Brain pericyte (primary cell): ENCODE results near the gene AGFG1.
"Not testable (repeated sequence)": the region's sequence is repeated elsewhere in the genome, so short reads cannot be mapped to it uniquely, and the experiment has no call there.

Experiments used
- DNase-seq: peaks from one replicate; pipeline ENCODE4 v3.0.0-alpha.2; 2012; ENCODE audit warnings: low read depth, low spot score

Gene AGFG1

DNA sequence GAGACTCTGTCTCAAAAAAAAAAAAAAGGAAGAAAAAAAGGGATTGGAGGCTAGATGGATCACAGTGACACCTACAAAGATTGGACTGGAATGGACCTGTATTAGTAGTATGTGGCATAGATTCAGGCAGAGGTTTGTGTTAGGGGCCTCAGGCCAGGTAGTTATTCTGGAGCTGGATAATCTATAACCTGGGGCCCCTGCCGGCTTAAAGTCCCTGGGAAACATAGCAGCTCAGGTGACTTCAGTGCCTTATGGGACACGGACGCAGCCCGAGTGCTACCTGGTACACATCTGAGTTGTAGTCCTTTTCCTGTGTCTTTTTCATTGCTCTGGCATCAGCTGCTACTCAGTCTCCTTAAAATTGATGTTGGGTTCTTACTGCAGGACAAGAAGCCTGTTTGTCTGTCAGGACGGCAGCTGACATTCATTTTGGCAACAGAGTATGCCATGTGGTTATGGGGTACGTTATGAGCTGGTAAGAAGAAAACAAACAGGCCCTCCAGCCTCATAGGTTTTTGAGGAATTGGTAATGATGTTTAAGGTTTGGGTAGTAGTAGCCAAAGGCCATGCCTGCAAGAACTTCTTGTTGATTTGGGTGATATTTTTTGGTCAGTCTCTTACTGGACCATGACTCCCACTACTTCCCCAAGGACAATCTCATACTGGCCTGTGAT is 27.8 kb downstream of the AGFG1 start:
- DNase-seq: no peak

DNA sequence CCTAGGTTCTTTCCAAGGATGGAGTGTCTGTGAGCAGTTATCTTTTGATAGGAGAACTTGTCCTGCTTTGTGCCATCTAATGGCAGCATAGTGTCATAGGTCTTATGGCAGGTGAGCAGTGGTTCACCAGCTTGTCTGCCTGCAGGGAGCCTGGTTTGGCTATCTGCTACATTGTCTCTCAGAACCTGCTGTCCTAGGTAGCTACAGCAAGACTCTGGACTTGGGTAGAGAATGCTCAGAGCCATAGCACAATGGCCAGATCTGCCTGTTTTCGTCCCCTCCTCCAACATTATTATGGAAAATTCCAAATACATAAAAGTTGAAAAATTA is 28.3 kb downstream of the AGFG1 start:
- DNase-seq: no peak

DNA sequence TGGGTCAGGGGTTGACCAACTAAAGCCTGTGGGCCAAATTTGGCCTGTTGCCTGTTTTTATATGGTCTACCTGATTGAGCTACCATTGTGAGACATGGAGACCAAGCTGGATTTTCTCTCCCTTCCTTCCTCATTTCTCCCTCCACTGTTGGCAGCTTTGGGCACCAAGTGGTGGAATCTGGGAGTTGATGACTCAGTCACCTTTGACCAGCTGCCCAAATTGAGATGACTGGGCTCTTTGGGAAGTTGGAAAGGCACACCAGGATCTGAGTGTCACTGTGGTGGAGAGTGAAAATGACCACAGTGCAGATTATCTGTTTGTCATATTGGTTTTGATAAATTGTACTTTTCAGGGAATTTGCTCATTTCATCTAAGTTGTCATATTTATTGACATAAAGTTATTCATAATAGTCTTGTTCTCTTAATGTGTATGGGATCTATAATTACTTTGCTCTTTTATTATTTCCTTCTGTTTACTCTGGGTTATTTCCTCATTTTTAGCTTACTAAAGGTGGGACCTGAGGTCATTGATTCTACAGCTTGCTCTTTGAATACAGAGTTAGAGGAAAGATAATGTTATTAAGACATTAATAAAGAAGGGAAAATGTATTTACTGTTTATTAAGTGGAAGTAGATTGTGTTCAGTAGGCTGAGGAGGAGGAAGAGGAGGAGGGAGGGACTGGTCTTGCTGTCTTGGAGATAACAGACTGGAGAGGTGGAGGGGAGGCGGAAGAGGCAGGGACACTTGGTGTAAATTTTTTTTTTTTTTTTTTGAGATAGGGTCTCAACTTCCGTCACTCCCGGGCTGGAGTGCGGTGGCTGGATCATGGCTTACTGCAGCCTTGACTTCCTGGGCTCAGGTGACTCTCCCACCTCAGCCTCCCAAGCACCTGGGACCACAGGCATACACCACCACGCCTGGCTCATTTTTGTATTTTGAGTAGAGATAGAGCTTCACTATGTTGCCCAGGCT is 31.8 kb downstream of the AGFG1 start:
- DNase-seq: no peak

DNA sequence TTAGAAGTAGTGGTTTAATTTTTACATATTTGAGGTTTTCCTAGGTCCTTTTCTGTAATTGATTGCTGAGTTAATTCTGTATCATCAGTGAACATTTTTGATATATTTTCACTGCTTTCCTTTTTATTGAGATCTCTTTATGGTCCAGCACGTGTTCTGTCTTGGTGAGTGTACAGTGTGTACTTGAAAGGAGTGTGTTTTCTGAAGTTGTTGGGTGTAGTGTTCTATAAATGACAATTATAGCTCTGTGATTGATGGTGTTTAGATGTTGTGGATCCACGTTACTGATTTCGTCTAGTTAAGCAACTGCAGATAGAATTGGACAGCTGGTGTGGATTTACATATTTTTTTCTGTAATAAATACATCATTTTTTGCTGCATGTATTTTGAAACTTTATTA is 32.7 kb downstream of the AGFG1 start:
- DNase-seq: no peak

DNA sequence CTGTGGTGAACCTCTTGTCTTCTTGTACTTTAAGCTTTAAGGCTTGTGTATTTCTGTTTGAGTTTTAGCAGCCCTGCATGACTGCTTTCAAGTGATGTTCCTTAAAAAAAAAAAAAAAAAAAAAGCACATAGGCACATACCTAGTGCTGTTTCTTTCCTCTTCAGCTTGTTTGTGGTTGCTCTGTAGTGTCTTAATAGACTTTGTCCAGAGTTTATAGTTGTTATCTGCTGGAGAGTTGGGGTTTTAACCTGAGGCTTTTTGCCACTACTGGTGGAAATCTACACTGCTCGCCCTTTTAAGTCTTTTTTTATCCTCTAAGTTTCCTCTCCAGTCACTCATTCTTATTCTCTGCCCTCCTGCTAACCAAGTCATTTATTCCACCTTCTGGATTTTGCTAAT is 34.5 kb downstream of the AGFG1 start:
- DNase-seq: no peak

DNA sequence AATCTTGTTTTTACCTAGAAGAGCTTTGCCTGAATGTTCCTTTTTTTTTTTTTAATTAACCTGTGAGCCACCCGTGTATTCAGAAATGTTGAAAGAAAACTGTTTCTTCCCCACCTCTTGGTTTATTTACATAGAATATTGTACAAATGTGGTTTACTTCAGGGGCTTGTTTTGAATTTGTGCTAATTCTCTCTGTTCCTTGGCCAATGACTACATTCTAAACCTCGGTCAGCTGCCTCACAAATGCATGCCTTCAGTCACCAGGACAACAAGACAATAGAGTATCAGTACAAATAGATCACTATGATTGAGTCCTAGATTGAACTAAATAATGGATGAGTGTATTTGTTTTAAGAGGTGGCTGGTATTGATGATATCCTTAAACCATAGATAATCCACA is 36.0 kb downstream of the AGFG1 start:
- DNase-seq: no peak

DNA sequence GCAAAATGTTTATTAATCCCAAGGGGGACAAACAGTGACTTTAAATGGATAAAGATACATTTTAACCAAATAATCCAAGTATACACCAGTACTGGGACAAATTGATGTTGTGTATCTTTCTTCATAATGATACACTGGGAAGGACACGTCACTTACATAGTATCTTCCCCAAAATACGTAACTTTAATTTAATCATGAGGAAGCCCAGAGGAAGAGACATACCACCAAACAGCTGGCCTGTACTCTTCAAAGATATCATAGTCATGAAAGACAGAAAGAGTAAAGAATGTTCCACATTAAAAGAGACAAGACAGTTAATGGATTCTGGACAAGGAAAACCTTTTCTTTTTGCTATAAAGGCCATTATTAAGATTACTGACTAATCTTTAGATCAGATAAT is 37.1 kb downstream of the AGFG1 start:
- no peak for DNase-seq

DNA sequence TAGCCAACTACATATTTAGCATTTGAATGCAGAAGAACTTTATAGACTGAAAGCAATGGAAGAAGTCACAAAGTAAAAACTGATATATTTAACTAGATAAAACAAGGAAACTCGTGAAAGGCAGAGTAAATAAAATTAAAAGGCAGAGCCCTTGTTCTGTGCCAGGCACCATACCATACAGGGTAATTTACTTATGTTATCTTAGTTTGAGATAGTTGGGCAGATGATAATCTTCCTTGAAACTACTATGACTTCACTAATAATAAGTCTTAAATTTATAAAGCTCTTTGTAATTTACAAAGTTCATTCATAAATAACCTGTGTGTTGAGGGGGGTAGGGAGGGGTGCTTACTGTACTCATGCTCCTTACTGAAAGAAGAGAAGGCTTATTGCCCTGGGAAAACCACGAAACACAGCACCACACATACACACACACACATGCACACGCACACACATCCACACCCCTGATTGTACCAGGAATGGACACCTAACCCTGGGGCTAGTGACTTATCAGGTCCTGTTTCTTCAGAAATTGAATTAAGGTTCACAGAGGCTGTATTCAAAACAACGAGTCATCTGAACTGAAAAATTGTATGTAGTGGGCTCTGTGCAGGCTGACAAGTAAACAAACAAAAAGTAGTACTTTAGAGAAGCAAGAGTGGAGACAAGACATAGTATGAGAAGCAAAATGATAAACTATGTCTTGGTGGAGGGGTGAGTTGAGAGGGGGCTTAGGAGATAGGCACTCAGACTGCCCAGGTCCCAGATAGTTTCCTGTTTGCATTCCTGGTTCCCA is 38.1 kb downstream of the AGFG1 start:
- DNase-seq: no peak

DNA sequence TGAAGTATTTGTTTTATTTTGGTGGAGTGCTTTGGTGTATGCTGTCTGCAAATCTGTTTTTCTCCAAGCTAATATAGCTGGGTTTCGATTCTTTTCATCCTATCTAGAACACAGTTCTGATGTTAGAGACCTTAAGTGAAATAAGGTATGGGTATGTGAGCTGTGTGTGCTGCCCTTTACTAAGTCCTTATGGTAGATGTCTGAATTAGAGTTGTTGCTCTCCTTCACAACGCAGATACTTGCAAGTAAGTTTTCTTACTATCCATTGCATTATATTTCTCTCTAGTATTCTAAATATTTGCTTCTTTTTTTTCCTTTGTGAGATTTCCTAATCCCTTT is 38.6 kb downstream of the AGFG1 start:
- DNase-seq: no peak

DNA sequence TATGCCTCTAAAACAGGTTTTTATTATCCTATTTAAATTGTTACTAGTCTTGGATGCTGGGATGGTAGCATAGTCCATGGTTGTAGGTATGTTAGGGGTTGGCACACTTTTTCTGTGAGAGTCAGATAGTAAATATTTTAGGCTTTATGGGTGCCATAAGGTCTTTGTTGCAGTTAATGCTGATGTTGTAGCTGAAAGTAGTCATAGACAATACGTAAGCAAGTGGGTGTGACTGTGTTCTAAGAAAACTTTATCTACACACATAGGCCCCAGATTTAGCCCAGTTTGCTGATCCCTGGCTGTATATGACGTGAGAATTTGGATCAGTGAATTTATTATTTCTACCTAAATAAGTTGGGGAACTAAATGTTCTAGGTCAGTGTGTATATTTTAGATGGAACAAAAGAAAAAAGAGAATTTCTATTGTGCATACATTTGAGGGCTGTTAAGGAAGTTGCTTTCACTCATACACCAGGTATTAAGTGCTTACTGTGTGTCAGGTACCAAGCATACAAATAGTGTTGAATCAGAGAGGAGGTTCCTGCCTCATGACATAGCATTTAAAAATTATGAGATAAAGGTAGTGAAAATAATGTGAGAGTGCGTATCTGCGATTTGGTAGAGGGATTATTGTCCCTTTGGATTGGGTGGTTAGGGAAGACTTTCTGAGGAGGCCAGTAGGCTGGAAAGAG is 39.4 kb downstream of the AGFG1 start:
- no peak for DNase-seq

DNA sequence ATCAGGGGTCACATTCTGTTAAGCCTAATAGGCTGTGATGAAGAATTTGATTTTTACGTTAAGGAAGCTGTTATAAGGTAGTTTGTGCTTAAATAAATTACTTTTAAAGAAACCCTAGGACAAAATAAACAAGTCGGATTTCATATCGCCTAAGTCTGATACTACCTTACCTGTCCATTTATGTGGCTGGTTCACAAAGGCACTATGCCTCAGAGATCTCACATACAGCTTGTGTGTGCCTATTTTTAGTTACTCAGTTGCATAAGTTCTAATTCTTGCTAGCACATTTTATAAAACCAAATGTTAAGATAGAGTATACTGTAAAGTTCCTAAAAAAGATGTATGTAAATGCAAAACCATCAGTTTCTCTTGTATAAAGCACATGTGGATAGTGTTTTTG is 40.0 kb downstream of the AGFG1 start:
- DNase-seq: no peak

DNA sequence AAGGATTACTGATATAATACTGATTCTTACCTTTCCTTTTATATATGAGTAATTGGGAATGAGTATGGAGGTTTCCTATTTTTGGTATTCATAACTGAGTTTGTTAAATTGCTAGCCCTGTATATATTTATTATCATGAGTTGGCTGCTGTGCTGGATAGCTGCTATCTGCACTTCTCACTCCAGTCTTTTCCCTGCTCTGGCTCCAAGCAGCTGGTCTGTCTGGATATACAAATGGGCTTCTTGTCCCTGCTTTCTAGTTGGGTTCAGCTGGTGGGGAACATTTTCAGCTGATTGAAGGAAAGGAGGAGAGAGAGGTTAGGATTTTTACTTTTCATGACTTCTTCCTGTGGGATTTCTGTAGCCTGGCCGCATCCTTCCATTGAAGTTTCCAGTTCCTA is 41.2 kb downstream of the AGFG1 start:
- no peak for DNase-seq

DNA sequence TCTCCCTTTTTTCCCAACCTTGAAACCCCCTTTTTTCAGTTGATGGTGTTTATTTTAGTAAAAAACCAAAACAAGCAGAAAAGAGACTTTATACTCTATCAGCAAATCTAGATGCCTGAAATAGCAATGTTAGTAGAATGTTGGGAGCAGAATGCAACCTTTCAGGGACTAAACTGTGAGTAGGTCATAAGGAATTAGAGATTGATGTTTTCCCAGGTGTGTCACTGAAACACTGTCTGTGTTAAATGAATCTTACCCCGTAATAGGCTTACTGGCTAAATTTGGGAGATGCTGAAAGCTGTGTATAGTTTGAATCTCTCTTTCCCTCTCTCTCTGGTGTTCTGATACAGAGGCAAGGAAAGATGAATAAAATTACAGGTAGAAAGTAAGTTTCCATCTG is 43.8 kb downstream of the AGFG1 start:
- no peak for DNase-seq

DNA sequence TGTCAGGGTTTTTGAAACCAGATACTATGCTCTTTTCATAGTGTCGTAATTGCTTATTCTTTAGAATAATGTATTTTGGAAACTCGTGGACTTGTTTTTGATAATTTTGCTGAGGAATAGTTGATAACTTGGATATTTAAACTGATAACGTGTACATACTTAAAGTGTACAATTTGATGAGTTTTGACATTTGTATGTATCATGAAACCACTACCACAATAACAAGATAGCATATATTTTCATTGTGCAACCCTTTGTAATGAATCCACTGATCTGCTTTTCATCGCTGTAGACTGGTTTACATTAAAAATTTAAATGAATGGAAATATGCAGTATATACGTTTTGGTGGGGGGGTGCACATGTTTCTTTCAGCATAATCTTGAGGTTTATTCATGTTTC is 45.8 kb downstream of the AGFG1 start:
- no peak for DNase-seq

DNA sequence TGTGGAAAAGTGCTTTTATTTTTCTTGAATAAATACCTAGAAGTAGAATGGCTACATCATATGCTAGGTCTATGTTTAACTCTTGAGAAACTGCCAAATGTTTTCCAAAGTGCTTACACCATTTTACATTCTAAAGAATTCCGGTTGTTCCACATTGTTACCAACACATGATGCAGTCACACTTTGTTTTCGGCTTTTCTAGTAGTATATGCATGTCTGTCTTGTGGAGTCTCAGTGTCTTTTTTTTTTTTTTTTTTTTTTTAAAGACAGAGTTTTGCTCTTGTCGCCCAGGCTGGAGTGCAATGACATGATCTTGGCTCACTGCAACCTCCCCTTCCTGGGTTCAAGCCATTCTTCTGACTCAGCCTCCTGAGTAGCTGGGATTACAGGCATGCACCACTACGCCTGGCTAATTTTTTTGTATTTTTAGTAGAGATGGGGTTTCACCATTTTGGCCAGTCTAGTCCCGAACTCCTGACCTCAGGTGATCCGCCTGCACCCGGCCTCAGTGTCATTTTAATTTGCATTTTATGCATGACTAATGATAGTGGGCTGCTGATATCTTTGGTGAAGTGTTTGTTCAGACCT is 46.4 kb downstream of the AGFG1 start:
- DNase-seq: not testable (repeated sequence)

DNA sequence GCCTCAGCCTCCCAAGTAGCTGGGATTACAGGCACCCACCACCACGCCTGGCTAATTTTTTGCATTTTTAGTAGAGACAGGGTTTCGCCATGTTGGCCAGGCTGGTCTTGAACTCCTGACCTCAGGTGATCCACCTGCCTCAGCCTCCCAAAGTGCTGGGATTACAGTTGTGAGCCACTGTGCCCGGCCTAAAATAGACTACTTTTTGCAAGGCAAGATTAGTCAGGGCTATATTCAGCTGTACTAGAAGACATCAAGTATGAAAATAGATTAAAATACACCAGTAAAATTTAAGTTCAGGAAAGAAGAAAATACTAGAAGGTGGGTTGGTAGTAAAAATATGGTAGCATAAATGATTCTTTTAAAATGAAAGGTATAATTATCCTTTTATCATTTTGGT is 49.2 kb downstream of the AGFG1 start:
- not testable (repeated sequence) for DNase-seq

DNA sequence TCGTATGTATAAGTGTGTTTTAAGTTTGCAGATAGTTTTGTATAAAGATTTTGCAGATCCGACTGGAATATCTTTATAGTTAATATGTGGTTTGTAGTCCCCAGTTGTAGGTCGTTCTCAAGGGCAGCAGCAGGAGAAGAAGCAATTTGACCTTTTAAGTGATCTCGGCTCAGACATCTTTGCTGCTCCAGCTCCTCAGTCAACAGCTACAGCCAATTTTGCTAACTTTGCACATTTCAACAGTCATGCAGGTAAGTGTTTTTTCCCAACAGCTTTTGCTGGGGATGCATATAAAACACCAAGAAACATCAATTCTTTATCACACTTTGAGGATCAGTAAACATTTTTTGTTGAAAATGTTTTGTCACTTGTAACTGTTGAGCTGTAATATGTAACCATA is 52.7 kb downstream of the AGFG1 start:
- no peak for DNase-seq

DNA sequence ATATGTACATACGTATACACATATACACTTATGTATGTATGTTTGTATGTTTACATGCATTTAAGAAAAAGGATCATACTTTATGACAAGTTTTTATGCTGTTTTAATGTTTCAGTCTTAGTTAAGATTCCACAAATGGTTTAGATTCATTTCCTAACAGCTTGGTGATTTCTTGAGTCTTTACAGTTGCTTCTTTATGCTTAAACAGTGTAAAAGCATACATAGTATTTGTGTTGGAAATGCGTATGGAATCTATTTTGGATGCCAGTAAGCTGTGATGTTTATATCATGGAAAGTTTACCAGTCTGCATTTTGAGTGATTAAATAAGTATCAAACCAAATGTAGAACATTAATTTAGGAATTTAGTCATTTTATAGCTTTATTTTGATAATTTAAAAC is 55.4 kb downstream of the AGFG1 start:
- DNase-seq: no peak

DNA sequence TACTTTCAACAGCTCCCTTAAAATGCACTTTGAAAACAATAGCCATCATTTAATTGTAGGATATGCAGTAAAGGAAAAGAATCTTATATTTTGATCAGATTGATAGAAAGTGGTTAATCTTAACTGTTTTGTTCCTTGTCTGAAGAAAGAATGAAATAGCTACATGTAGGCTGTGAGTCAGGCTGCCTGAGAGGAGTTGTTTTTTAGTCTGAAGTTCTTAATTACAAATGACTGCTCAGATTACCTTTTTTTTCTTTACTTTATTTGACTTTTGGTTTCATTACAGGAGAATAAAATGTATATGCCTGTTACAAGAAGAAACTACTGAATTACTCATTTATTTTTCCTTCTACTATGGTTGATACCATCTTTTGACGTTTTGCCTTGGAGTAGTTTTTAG is 56.8 kb downstream of the AGFG1 start:
- DNase-seq: no peak

DNA sequence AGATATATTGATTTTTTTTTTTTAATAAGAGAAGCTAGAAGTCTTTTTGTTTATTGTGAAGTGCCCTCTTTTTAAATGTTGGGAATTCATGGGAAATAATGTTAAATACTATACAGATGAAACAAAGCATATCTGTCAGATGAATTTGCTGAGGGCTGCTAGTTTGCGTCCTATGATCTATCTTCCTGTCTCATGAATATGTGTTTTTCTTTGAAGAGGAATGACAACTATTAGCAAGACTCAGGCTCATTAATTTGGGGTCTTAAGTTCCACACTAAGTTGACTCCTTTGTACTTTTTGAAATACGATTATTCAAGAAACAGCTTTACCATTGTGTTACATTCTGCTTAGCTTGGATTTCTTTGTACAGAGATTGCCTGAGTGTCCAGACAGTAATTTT is 57.9 kb downstream of the AGFG1 start:
- DNase-seq: no peak

DNA sequence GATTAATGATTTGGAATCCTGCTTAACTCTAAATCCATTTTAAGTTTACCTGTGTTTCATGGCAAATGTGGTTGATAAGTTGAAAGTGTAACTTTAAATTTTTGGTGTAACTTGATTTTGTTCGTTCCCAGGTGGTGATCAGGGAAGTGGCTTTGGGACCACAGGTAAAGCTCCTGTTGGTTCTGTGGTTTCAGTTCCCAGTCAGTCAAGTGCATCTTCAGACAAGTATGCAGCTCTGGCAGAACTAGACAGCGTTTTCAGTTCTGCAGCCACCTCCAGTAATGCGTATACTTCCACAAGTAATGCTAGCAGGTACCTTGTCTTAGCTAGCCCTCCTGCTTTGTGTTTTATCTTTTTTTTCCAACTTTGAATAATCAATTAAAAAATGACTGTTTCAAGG is 62.8 kb downstream of the AGFG1 start:
- no peak for DNase-seq

DNA sequence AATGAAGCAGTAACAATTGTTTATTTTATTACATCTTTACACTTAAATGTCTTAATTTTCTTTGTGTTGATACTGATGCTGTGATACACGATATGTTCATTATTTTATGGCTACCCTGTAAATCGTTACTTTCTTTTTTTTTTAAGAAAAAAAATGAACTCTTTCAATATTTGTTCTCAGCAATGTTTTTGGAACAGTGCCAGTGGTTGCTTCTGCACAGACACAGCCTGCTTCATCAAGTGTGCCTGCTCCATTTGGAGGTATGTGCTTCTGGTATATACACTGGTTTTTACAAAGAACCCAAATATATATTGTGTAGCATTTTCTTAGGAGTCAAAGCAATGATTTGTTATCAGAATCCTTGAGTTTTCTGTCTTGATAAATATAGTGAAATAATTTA is 64.5 kb downstream of the AGFG1 start:
- DNase-seq: no peak
